Mesendoderm (in vitro differentiated cells): ENCODE results near the gene KATNA1.
"Not testable (repeated sequence)": the region's sequence is repeated elsewhere in the genome, so short reads cannot be mapped to it uniquely, and the experiment has no call there.

ENCODE experiments used
- DNase-seq: peaks from one replicate; pipeline ENCODE4 v3.0.0; 2013
- H2AK5ac ChIP-seq: 2 replicates; pipeline ENCODE4 v1.6.1; 2013; ENCODE audit warnings: low read length, inconsistent platforms
- H2BK120ac ChIP-seq: 2 replicates; pipeline ENCODE4 v1.6.1; 2013; ENCODE audit warnings: low read depth, mild to moderate bottlenecking, low read length, moderate library complexity, mixed read lengths
- H2BK15ac ChIP-seq: replicated peaks from 2 replicates; pipeline ENCODE4 v1.6.1; 2013; ENCODE audit warnings: low read depth, mild to moderate bottlenecking, moderate library complexity
- H2BK5ac ChIP-seq: 2 replicates; pipeline ENCODE4 v1.6.1; 2013; ENCODE audit warnings: low read length, inconsistent platforms
- H3K18ac ChIP-seq: 2 replicates; pipeline ENCODE4 v1.6.1; 2013; ENCODE audit warnings: mild to moderate bottlenecking, low read length, mixed read lengths
- H3K23ac ChIP-seq: one replicate; pipeline ENCODE4 v1.6.1; 2013; ENCODE audit warnings: low read length
- H3K27ac ChIP-seq: 2 replicates; pipeline ENCODE4 v1.5.1; 2013; ENCODE audit warnings: low read depth, mild to moderate bottlenecking, inconsistent platforms, low read length, moderate library complexity
- H3K27me3 ChIP-seq: 2 replicates; pipeline ENCODE4 v1.6.1; 2013; ENCODE audit warnings: low read length, control low read depth, mild to moderate bottlenecking, inconsistent platforms; ENCODE audit not compliant: insufficient read depth, poor library complexity
- H3K36me3 ChIP-seq: 2 replicates; pipeline ENCODE4 v1.6.1; 2013; ENCODE audit warnings: low read length, inconsistent platforms; ENCODE audit not compliant: control insufficient read depth, insufficient read depth
- H3K4ac ChIP-seq: one replicate; pipeline ENCODE4 v1.6.1; 2013; ENCODE audit warnings: low read depth, mild to moderate bottlenecking, low read length, moderate library complexity
- H3K4me1 ChIP-seq: 2 replicates; pipeline ENCODE4 v1.6.1; 2013; ENCODE audit warnings: low read depth, low read length, inconsistent platforms; ENCODE audit not compliant: control insufficient read depth
- H3K4me2 ChIP-seq: 2 replicates; pipeline ENCODE4 v1.6.1; 2013; ENCODE audit warnings: low read length
- H3K4me3 ChIP-seq: 2 replicates; pipeline ENCODE4 v1.5.1; 2013; ENCODE audit warnings: mild to moderate bottlenecking, low read length
- H3K56ac ChIP-seq: one replicate; pipeline ENCODE4 v1.6.1; 2013; ENCODE audit warnings: low read length
- H3K79me1 ChIP-seq: 2 replicates; pipeline ENCODE4 v1.6.1; 2013; ENCODE audit warnings: low read length, inconsistent platforms
- H3K79me2 ChIP-seq: 2 replicates; pipeline ENCODE4 v1.6.1; 2013; ENCODE audit warnings: mild to moderate bottlenecking, low read length; ENCODE audit not compliant: control insufficient read depth, insufficient read depth
- H3K9ac ChIP-seq: 2 replicates; pipeline ENCODE4 v1.6.1; 2013; ENCODE audit warnings: low read length, inconsistent platforms
- H4K5ac ChIP-seq: one replicate; pipeline ENCODE4 v1.6.1; 2013; ENCODE audit warnings: low read length
- H4K8ac ChIP-seq: one replicate; pipeline ENCODE4 v1.6.1; 2013; ENCODE audit warnings: low read depth, mild to moderate bottlenecking, control low read depth, low read length, moderate library complexity
- WGBS: extraction: QIAGEN DNeasy Blood & Tissue Kit; methylation state at CpG from one replicate; pipeline ENCODE4 v1.1.7; 2013; ENCODE audit warnings: low lambda C conversion rate, missing lambda C conversion rate; ENCODE audit not compliant: insufficient coverage; ENCODE audit errors: extremely low coverage; 5-methylcytosine and 5-hydroxymethylcytosine counted together

Gene KATNA1

GRCh38 chr6:149686230-149686629 is 37.7 kb upstream of the KATNA1 start:
- H3K4ac ChIP-seq: no peak overlapping the region
- H3K79me1 ChIP-seq: peaks cover 8% of the 10 kb centered on the region
- no peak overlapping the region for H3K23ac ChIP-seq
- no peak overlapping the region for H3K4me2 ChIP-seq
- no CpG with 5 or more reads among the region's 7 CpGs for WGBS
- no peak overlapping the region for H4K5ac ChIP-seq
- H3K4me3 ChIP-seq: no peak overlapping the region
- no peak overlapping the region for H2BK5ac ChIP-seq
- H3K4me1 ChIP-seq: no peaks in the 10 kb centered on the region
- H3K27ac ChIP-seq: no peak overlapping the region
- no peak overlapping the region for H2BK15ac ChIP-seq
- no peak overlapping the region for H3K56ac ChIP-seq
- DNase-seq: no peak
- peaks cover 5% of the 10 kb centered on the region for H3K79me2 ChIP-seq
- H4K8ac ChIP-seq: no peak overlapping the region
- no peak overlapping the region for H2AK5ac ChIP-seq
- no peak overlapping the region for H3K18ac ChIP-seq
- H3K27me3 ChIP-seq: no peaks in the 10 kb centered on the region
- no peak overlapping the region for H3K9ac ChIP-seq
- peaks cover 3% of the 10 kb centered on the region for H3K36me3 ChIP-seq
- no peak overlapping the region for H2BK120ac ChIP-seq

- Histone ChIP-seq H3K9ac (no peak overlapping the region), H3K4me3 (no peak overlapping the region), H3K18ac (no peak overlapping the region), H3K36me3 (peaks cover 4% of the 10 kb centered on the region), H2BK5ac (no peak overlapping the region), H3K27ac (no peak overlapping the region), H2BK120ac (no peak overlapping the region), H2AK5ac (no peak overlapping the region), H3K79me2 (peaks cover 3% of the 10 kb centered on the region), H3K56ac (no peak overlapping the region), H3K27me3 (no peaks in the 10 kb centered on the region), H4K8ac (no peak overlapping the region), H2BK15ac (no peak overlapping the region), H3K79me1 (peaks cover 6% of the 10 kb centered on the region), H4K5ac (no peak overlapping the region), H3K4me1 (no peaks in the 10 kb centered on the region), H3K4me2 (no peak overlapping the region), H3K23ac (no peak overlapping the region), H3K4ac (no peak overlapping the region)
- no peak for DNase-seq
- WGBS: no CpG with 5 or more reads among the region's 4 CpGs
These were observed 34.8 kb upstream of the KATNA1 start for GRCh38 chr6:149683256-149683859.

GRCh38 chr6:149681845-149682244 is 33.3 kb upstream of the KATNA1 start:
- not testable (repeated sequence) for H3K27ac ChIP-seq, H3K4me1 ChIP-seq, H3K79me2 ChIP-seq, H3K4me3 ChIP-seq, H4K8ac ChIP-seq, H3K79me1 ChIP-seq, H2BK120ac ChIP-seq, H2BK5ac ChIP-seq, H3K27me3 ChIP-seq, H3K4me2 ChIP-seq, H2AK5ac ChIP-seq, H4K5ac ChIP-seq, H3K36me3 ChIP-seq, DNase-seq, H3K9ac ChIP-seq, H3K23ac ChIP-seq, H3K18ac ChIP-seq, H2BK15ac ChIP-seq, H3K4ac ChIP-seq, H3K56ac ChIP-seq
- WGBS: no CpG with 5 or more reads among the region's 14 CpGs

GRCh38 chr6:149681209-149681608 is 32.7 kb upstream of the KATNA1 start:
- no peaks in the 10 kb centered on the region for H3K4me1 ChIP-seq

GRCh38 chr6:149680503-149680902 is 32.0 kb upstream of the KATNA1 start:
- H2BK120ac ChIP-seq: no peak overlapping the region
- no peak overlapping the region for H2BK15ac ChIP-seq
- no peak overlapping the region for H4K5ac ChIP-seq
- H4K8ac ChIP-seq: no peak overlapping the region
- peaks cover 5% of the 10 kb centered on the region for H3K36me3 ChIP-seq
- H3K9ac ChIP-seq: no peak overlapping the region
- H3K56ac ChIP-seq: no peak overlapping the region
- no peak overlapping the region for H3K4me2 ChIP-seq
- no peak overlapping the region for H3K4ac ChIP-seq
- H3K79me1 ChIP-seq: peaks cover 6% of the 10 kb centered on the region
- no peaks in the 10 kb centered on the region for H3K27me3 ChIP-seq
- no peak for DNase-seq
- H3K23ac ChIP-seq: no peak overlapping the region
- no peak overlapping the region for H3K4me3 ChIP-seq
- H2AK5ac ChIP-seq: no peak overlapping the region
- no peak overlapping the region for H2BK5ac ChIP-seq
- H3K79me2 ChIP-seq: peaks cover 3% of the 10 kb centered on the region
- no CpG with 5 or more reads among the region's 1 CpG for WGBS
- H3K4me1 ChIP-seq: no peaks in the 10 kb centered on the region
- no peak overlapping the region for H3K18ac ChIP-seq
- no peak overlapping the region for H3K27ac ChIP-seq

More at GRCh38 chr6:149681209-149681608, 32.7 kb upstream of the KATNA1 start:
- Histone ChIP-seq H2BK120ac (no peak overlapping the region), H3K4ac (no peak overlapping the region), H3K79me2 (peaks cover 3% of the 10 kb centered on the region), H2BK15ac (no peak overlapping the region), H3K56ac (no peak overlapping the region), H3K4me2 (no peak overlapping the region), H3K4me3 (no peak overlapping the region), H4K8ac (no peak overlapping the region), H3K79me1 (peaks cover 6% of the 10 kb centered on the region), H2BK5ac (no peak overlapping the region), H3K27me3 (no peaks in the 10 kb centered on the region), H3K18ac (no peak overlapping the region), H3K9ac (no peak overlapping the region), H3K27ac (no peak overlapping the region), H2AK5ac (no peak overlapping the region), H3K36me3 (peaks cover 5% of the 10 kb centered on the region), H3K23ac (no peak overlapping the region), H4K5ac (no peak overlapping the region)
- no peak for DNase-seq

GRCh38 chr6:149672265-149672664 is 23.8 kb upstream of the KATNA1 start:
- H3K36me3 ChIP-seq: not testable (repeated sequence)

More at GRCh38 chr6:149672265-149672664, 23.8 kb upstream of the KATNA1 start:
- H3K56ac ChIP-seq, H3K27ac ChIP-seq, H3K23ac ChIP-seq, H3K9ac ChIP-seq, H2BK5ac ChIP-seq, H2BK15ac ChIP-seq, H3K4me2 ChIP-seq, H3K79me2 ChIP-seq, H3K4me3 ChIP-seq, H4K8ac ChIP-seq, H4K5ac ChIP-seq, H3K4me1 ChIP-seq, H3K4ac ChIP-seq, DNase-seq, H2AK5ac ChIP-seq, H2BK120ac ChIP-seq, H3K27me3 ChIP-seq, H3K18ac ChIP-seq, H3K79me1 ChIP-seq: not testable (repeated sequence)
